NCI-H1694 (cell line): ENCODE results near the gene HLA-E.
A peak's percentile ranks its signal among the peaks of the same experiment; 100 is the strongest.

ENCODE experiments used
- DNase-seq: peaks from one replicate; lab custom pipeline; 2025; lab: John Stamatoyannopoulos, UW

HLA-E gene

GRCh38 chr6:30541515-30542403 is 52.5 kb downstream of the HLA-E start:
- DNase-seq, result peak; percentile 71

- no peak for DNase-seq
Measured at GRCh38 chr6:30542404-30542725, 53.1 kb downstream of the HLA-E start.

GRCh38 chr6:30542915-30543314 is 53.6 kb downstream of the HLA-E start:
- no peak for DNase-seq
